Neural cell (in vitro differentiated cells): ENCODE data around the gene CBX8. TPM values are rescaled to one million over a fixed set of nuclear protein-coding genes. Genes with fewer than 3 reads are reported as not detected.

Source experiments
- H2AFZ ChIP-seq: fragments of 200-600, 300-800 bp; sonication (generic), shearing (Covaris generic); 2 replicates; pipeline ENCODE4 v1.6.0; 2014; ENCODE audit warnings: low read depth, mild to moderate bottlenecking, antibody characterized with exemption, low read length, moderate library complexity
- H3F3A ChIP-seq: fragments of 200-600 bp; shearing (Covaris generic); 2 replicates; pipeline ENCODE4 v1.6.1; 2016; ENCODE audit warnings: mild to moderate bottlenecking, moderate library complexity, mixed read lengths, antibody characterized with exemption, low read length; ENCODE audit not compliant: insufficient read depth, poor library complexity, severe bottlenecking
- H3K27ac ChIP-seq: fragments of 200-600, 300-800 bp; sonication (generic), shearing (Covaris generic); 2 replicates; pipeline ENCODE4 v1.5.1; 2014; ENCODE audit warnings: mild to moderate bottlenecking, low read length, moderate library complexity
- H3K27me3 ChIP-seq: fragments of 300-800, 200-600 bp; sonication (generic), shearing (Covaris generic); 2 replicates; pipeline ENCODE4 v1.6.0; 2014; ENCODE audit warnings: mild to moderate bottlenecking, low read depth, low read length, moderate library complexity; ENCODE audit not compliant: insufficient read depth
- H3K36me3 ChIP-seq: fragments of 300-800, 200-600 bp; sonication (generic), shearing (Covaris generic); 2 replicates; pipeline ENCODE4 v1.5.1; 2014; ENCODE audit warnings: mild to moderate bottlenecking, antibody characterized with exemption, low read length, moderate library complexity; ENCODE audit not compliant: insufficient read depth
- H3K4me2 ChIP-seq: fragments of 300-800, 200-600 bp; sonication (generic), shearing (Covaris generic); 2 replicates; pipeline ENCODE4 v1.6.0; 2014; ENCODE audit warnings: mild to moderate bottlenecking, low read length
- H3K4me3 ChIP-seq: fragments of 300-800, 200-600 bp; sonication (generic), shearing (Covaris generic); 2 replicates; pipeline ENCODE4 v1.5.1; 2014; ENCODE audit warnings: mild to moderate bottlenecking, low read length, moderate library complexity
- H3K79me2 ChIP-seq: fragments of 200-600 bp; shearing (Covaris generic); replicated peaks from 2 replicates; pipeline ENCODE4 v1.6.0; 2014; ENCODE audit warnings: mild to moderate bottlenecking, low read length, moderate library complexity; ENCODE audit not compliant: insufficient read depth
- H3K9ac ChIP-seq: fragments of 300-800, 200-600 bp; sonication (generic), shearing (Covaris generic); 2 replicates; pipeline ENCODE4 v1.6.1; 2016; ENCODE audit warnings: mild to moderate bottlenecking, low read length, mixed read lengths
- H3K9me2 ChIP-seq: fragments of 200-600 bp; shearing (Covaris generic); 2 replicates; pipeline ENCODE4 v1.6.1; 2016; ENCODE audit warnings: mild to moderate bottlenecking, low read length, mixed read lengths; ENCODE audit not compliant: insufficient read depth
- H3K9me3 ChIP-seq: fragments of 200-600, 300-800 bp; sonication (generic), shearing (Covaris generic); 2 replicates; pipeline ENCODE4 v1.6.1; 2016; ENCODE audit warnings: mild to moderate bottlenecking, mixed run types, low read length, moderate library complexity, mixed read lengths
- H4K20me1 ChIP-seq: fragments of 200-600 bp; shearing (Covaris generic); 2 replicates; pipeline ENCODE4 v1.6.1; 2016; ENCODE audit warnings: mild to moderate bottlenecking, mixed run types; ENCODE audit not compliant: insufficient read depth
- EP300 ChIP-seq: fragments of 450-650 bp; conservative IDR thresholded peaks from 2 replicates; pipeline ENCODE4 v1.6.1; 2014; ENCODE audit warnings: antibody characterized with exemption, mild to moderate bottlenecking, moderate library complexity; ENCODE audit not compliant: poor library complexity, severe bottlenecking
- EZH2 ChIP-seq: fragments of 200-600, 300-800 bp; shearing (Covaris generic), sonication (generic); IDR thresholded peaks from 2 replicates; pipeline ENCODE4 v1.6.1; 2014; ENCODE audit warnings: antibody characterized with exemption, low read length, borderline replicate concordance, mild to moderate bottlenecking; ENCODE audit not compliant: insufficient read depth, poor library complexity, severe bottlenecking
- MXI1 ChIP-seq: fragments of 450-650 bp; conservative IDR thresholded peaks from 2 replicates; pipeline ENCODE4 v1.6.1; 2014; ENCODE audit warnings: antibody characterized with exemption, mild to moderate bottlenecking; ENCODE audit not compliant: poor library complexity, severe bottlenecking
- POLR2AphosphoS5 ChIP-seq: IDR thresholded peaks from 2 replicates; pipeline ENCODE4 v1.6.1; 2012
- RAD21 ChIP-seq: fragments of 450-650 bp; conservative IDR thresholded peaks from 2 replicates; pipeline ENCODE4 v1.6.1; 2014; ENCODE audit warnings: antibody characterized with exemption, mild to moderate bottlenecking, moderate library complexity
- REST ChIP-seq: IDR thresholded peaks from 2 replicates; pipeline ENCODE4 v1.6.1; 2012; ENCODE audit warnings: borderline replicate concordance
- SMC3 ChIP-seq: fragments of 450-650 bp; conservative IDR thresholded peaks from 2 replicates; pipeline ENCODE4 v1.6.1; 2014; ENCODE audit warnings: antibody characterized with exemption, mild to moderate bottlenecking, moderate library complexity; ENCODE audit not compliant: poor library complexity
- TAF1 ChIP-seq: IDR thresholded peaks from 2 replicates; pipeline ENCODE4 v1.6.1; 2012; ENCODE audit warnings: low read depth
- polyA plus RNA-seq: library from polyadenylated mRNA; depleted of rRNA; stranded (reverse); fragments of >200 nt; gene quantifications from 2 replicates; pipeline ENCODE4 v1.2.3, GENCODE V29; 2014
- TF ChIP-seq, protein P1 (sequence below): fragments of 450-650 bp; IDR thresholded peaks from 2 replicates; pipeline ENCODE4 v1.5.1; 2014; ENCODE audit warnings: antibody characterized with exemption, mild to moderate bottlenecking, moderate library complexity; ENCODE audit not compliant: poor library complexity, severe bottlenecking

Gene CBX8
- polyA plus RNA-seq, 1 donor from 2014 or later: 15.4 TPM

- H3K4me3 ChIP-seq: peak overlapping the region; percentile 57
- H3K36me3 ChIP-seq: no peaks in the 10 kb centered on the region
- peaks cover 12% of the 10 kb centered on the region for H3F3A ChIP-seq
- no peaks in the 10 kb centered on the region for H3K9me2 ChIP-seq
- peak overlapping the region; percentile 25 for H3K4me2 ChIP-seq
- H3K9me3 ChIP-seq: no peaks in the 10 kb centered on the region
- TF ChIP-seq SMC3 (no peak), POLR2AphosphoS5 (peak; percentile 1)
- peak overlapping the region; percentile 98 for H3K9ac ChIP-seq
- no peaks in the 10 kb centered on the region for H3K79me2 ChIP-seq
- no peak overlapping the region for H2AFZ ChIP-seq
- H4K20me1 ChIP-seq: no peaks in the 10 kb centered on the region
- peaks cover 70% of the 10 kb centered on the region for H3K27me3 ChIP-seq
- no peak overlapping the region for H3K27ac ChIP-seq
Observed at GRCh38 chr17:79812353-79813258, 15.7 kb upstream of the CBX8 start.

- Histone ChIP-seq H3K9me2 (no peaks in the 10 kb centered on the region), H3K4me2 (peak overlapping the region; percentile 83), H3K9ac (peak overlapping the region; percentile 98), H3F3A (peaks cover 12% of the 10 kb centered on the region), H3K27ac (peak overlapping the region; percentile 96), H4K20me1 (no peaks in the 10 kb centered on the region), H3K36me3 (no peaks in the 10 kb centered on the region), H3K4me3 (peak overlapping the region; percentile 68), H3K9me3 (no peaks in the 10 kb centered on the region), H3K27me3 (peaks cover 70% of the 10 kb centered on the region), H3K79me2 (no peaks in the 10 kb centered on the region), H2AFZ (no peak overlapping the region)
- TF ChIP-seq EZH2 (peak; percentile 67), MXI1 (no peak)
- TF ChIP-seq, protein P1, sequence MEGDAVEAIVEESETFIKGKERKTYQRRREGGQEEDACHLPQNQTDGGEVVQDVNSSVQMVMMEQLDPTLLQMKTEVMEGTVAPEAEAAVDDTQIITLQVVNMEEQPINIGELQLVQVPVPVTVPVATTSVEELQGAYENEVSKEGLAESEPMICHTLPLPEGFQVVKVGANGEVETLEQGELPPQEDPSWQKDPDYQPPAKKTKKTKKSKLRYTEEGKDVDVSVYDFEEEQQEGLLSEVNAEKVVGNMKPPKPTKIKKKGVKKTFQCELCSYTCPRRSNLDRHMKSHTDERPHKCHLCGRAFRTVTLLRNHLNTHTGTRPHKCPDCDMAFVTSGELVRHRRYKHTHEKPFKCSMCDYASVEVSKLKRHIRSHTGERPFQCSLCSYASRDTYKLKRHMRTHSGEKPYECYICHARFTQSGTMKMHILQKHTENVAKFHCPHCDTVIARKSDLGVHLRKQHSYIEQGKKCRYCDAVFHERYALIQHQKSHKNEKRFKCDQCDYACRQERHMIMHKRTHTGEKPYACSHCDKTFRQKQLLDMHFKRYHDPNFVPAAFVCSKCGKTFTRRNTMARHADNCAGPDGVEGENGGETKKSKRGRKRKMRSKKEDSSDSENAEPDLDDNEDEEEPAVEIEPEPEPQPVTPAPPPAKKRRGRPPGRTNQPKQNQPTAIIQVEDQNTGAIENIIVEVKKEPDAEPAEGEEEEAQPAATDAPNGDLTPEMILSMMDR: no peak
Observed at GRCh38 chr17:79811868-79812352, 15.0 kb upstream of the CBX8 start.

DNA sequence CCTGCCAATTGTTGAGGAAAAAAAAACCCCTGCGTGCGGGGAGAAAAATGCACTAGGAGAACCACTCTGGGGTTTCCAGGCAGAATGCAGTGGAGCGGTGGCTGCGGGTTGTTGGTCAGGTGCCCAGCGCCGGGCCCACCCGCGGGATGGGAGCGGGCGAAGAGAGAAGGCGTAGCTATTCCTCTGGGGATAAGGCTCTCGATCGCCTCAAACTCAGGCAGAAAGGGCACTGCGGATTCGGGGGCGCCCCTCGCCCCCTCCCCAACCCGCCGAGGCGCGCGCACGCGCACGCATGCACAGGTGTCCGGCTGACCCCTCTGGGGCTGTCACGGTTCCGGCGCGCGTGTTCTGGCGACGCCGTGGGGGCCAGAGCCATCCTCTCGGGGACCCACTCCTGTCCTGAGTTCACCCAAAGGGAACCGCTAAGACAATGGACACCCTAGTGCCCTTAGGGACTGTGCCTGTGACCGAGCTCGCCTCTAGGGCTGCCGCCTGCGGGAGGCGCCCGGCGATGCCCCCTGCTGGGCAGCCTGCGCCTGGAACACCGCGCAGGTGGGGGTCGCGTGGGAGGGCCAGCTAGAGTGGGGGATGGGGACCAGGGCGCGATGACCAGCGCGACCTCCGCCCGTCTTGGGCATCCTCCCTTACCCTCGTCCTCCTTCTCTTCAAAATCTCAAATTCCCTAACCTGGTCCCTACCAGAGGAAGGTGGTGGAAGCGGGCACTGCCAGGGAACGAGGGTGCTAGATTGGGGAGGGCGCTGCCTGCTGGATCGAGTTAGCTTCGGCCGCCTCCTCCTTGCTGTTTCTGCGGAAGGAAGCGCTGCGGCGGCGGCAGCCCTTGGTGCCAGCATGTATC is 14.4 kb upstream of the CBX8 start:
- no peak for TF ChIP-seq EZH2
- TF ChIP-seq REST: no peak
- no peak for TF ChIP-seq TAF1
- no peak for TF ChIP-seq MXI1
- TF ChIP-seq POLR2AphosphoS5: peak; percentile 61
- TF ChIP-seq, protein P1: peak; percentile 69
- TF ChIP-seq EP300: no peak
- peak; percentile 62 for TF ChIP-seq SMC3
- peak; percentile 36 for TF ChIP-seq RAD21
- Histone ChIP-seq H3K36me3 (no peaks in the 10 kb centered on the region), H3F3A (peaks cover 12% of the 10 kb centered on the region), H3K27me3 (peaks cover 70% of the 10 kb centered on the region), H3K4me3 (peak overlapping the region; percentile 68), H4K20me1 (no peaks in the 10 kb centered on the region), H3K27ac (peak overlapping the region; percentile 96), H3K9ac (peak overlapping the region; percentile 98), H3K4me2 (peak overlapping the region; percentile 83), H3K9me2 (no peaks in the 10 kb centered on the region), H3K79me2 (no peaks in the 10 kb centered on the region), H3K9me3 (no peaks in the 10 kb centered on the region), H2AFZ (no peak overlapping the region)
